HG02610 (cell line): ENCODE results near the gene HTR3E.
A peak's percentile ranks its signal among the peaks of the same experiment; 100 is the strongest.

Source experiments
- ATAC-seq: cut with Tn5 transposase; IDR thresholded peaks from one replicate; pipeline ENCODE4 v1.9.1; 2021; ENCODE audit warnings: mild to moderate bottlenecking, moderate library complexity; ENCODE audit not compliant: unreplicated experiment

The HTR3E gene

GRCh38 chr3:184154885-184155643, 58.2 kb downstream of the HTR3E start, which contains the start of gene DVL3:
Gene DVL3, plus strand, starts transcription at chr3:184155377. Its CDS starts 259 bp downstream, at chr3:184155636.
- ATAC-seq, result peak; percentile 75

- peak; percentile 26 for ATAC-seq
Observed at GRCh38 chr3:184155644-184156521, 59.0 kb downstream of the HTR3E start.

GRCh38 chr3:184156522-184156955, 59.7 kb downstream of the HTR3E start:
- ATAC-seq, result no peak
